ENCODE data around the gene PDGFD. TPM values are rescaled to one million over a fixed set of nuclear protein-coding genes. Genes with fewer than 3 reads are reported as not detected.

The PDGFD gene
- total and polyA plus RNA-seq, 2 experiments from 2014 or later, result 1.9 to 4.5 TPM

DNA sequence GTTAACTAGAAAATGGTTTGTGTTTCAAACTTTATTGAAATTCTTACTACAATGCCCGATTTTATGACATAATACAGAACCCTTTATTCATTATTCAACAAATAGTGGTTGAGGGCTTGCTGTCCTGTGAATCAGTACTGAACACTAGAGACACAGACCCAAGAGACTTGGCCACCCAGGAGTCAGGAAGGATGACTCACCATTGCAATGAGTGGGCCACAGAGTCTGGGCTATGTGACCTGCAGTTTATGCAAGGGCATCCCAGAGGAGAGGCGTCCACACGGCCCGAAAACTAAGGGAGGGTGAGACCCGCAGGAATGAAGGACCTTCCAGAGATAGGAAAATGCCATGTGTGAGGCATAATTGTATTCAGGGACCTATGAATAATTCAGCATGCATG lies 271.3 kb downstream of the PDGFD start (continued):
- TF ChIP-seq ZNF462 (CRISPR knock-in tag; IDR thresholded peaks at IDR 0.05), result no peak
- no peak for TF ChIP-seq STAT1 (IDR thresholded peaks at IDR 0.05; ENCODE audit: unreplicated experiment)
- TF ChIP-seq ZNF114 (CRISPR knock-in tag; IDR thresholded peaks at IDR 0.05), result no peak
- TF ChIP-seq POLR2AphosphoS5 (IDR thresholded peaks at IDR 0.05; ENCODE audit: low read depth), result no peak
- TF ChIP-seq, protein P1, sequence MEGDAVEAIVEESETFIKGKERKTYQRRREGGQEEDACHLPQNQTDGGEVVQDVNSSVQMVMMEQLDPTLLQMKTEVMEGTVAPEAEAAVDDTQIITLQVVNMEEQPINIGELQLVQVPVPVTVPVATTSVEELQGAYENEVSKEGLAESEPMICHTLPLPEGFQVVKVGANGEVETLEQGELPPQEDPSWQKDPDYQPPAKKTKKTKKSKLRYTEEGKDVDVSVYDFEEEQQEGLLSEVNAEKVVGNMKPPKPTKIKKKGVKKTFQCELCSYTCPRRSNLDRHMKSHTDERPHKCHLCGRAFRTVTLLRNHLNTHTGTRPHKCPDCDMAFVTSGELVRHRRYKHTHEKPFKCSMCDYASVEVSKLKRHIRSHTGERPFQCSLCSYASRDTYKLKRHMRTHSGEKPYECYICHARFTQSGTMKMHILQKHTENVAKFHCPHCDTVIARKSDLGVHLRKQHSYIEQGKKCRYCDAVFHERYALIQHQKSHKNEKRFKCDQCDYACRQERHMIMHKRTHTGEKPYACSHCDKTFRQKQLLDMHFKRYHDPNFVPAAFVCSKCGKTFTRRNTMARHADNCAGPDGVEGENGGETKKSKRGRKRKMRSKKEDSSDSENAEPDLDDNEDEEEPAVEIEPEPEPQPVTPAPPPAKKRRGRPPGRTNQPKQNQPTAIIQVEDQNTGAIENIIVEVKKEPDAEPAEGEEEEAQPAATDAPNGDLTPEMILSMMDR (conservative IDR thresholded peaks at IDR 0.05; ENCODE audit: low read depth in 2 of 2), result no peak
- TF ChIP-seq CREB1 (CRISPR knock-in tag; IDR thresholded peaks at IDR 0.05; ENCODE audit: low read depth), result no peak
- no peak for TF ChIP-seq ZNF331 (CRISPR knock-in tag; IDR thresholded peaks at IDR 0.05; ENCODE audit: low read depth)
- TF ChIP-seq JUNB (IDR thresholded peaks at IDR 0.05; ENCODE audit: unreplicated experiment), result no peak
- TF ChIP-seq NANOG (IDR thresholded peaks at IDR 0.05; ENCODE audit: borderline replicate concordance), result no peak
- TF ChIP-seq EZH2phosphoT487 (IDR thresholded peaks at IDR 0.05; ENCODE audit: unreplicated experiment), result no peak
- TF ChIP-seq, protein P2, sequence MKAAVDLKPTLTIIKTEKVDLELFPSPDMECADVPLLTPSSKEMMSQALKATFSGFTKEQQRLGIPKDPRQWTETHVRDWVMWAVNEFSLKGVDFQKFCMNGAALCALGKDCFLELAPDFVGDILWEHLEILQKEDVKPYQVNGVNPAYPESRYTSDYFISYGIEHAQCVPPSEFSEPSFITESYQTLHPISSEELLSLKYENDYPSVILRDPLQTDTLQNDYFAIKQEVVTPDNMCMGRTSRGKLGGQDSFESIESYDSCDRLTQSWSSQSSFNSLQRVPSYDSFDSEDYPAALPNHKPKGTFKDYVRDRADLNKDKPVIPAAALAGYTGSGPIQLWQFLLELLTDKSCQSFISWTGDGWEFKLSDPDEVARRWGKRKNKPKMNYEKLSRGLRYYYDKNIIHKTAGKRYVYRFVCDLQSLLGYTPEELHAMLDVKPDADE (IDR thresholded peaks at IDR 0.05), result no peak
